MCF 10A (cell line): ENCODE measurements around the gene XAGE1B. TPM values are rescaled to one million over a fixed set of nuclear protein-coding genes. Genes with fewer than 3 reads are reported as not detected.
"Not testable (repeated sequence)": the region's sequence is repeated elsewhere in the genome, so short reads cannot be mapped to it uniquely, and the experiment has no call there.

Source experiments
- BruUV-seq: library from RNA; stranded (reverse); fragments of 400-500 nt; replicated peaks from 2 replicates; lab custom pipeline; 2021; lab: Mats Ljungman, UMichigan
- CTCF ChIA-PET: fragments of 300-600 bp; sonication (Branson Sonifier 250); formaldehyde crosslinking; extraction: SDS; loops from one replicate; lab custom pipeline; 2021; ENCODE audit warnings: antibody characterized with exemption, inconsistent platforms; lab: Yijun Ruan, JAX
- POLR2A ChIA-PET: fragments of 300-600, 350-650 bp; sonication (Branson Sonifier 250); formaldehyde crosslinking; extraction: SDS; loops from one replicate; lab custom pipeline; 2020; ENCODE audit warnings: antibody characterized with exemption, inconsistent platforms; lab: Yijun Ruan, JAX
- DNase-seq: peaks from one replicate; pipeline ENCODE4 v3.0.0-alpha.2; 2018; ENCODE audit not compliant: unreplicated experiment
- H3K27ac Mint-ChIP-seq: one replicate; pipeline ENCODE4 v1.8.0; 2022; ENCODE audit warnings: mild to moderate bottlenecking, low read depth, mixed read lengths; ENCODE audit not compliant: unreplicated experiment
- H3K27me3 Mint-ChIP-seq: one replicate; pipeline ENCODE4 v1.8.0; 2022; ENCODE audit warnings: mixed read lengths; ENCODE audit not compliant: insufficient read depth, unreplicated experiment
- H3K36me3 Mint-ChIP-seq: one replicate; pipeline ENCODE4 v1.8.0; 2022; ENCODE audit warnings: mild to moderate bottlenecking, moderate library complexity, mixed read lengths; ENCODE audit not compliant: insufficient read depth, unreplicated experiment
- H3K4me1 Mint-ChIP-seq: one replicate; pipeline ENCODE4 v1.8.0; 2022; ENCODE audit warnings: mixed read lengths; ENCODE audit not compliant: insufficient read depth, unreplicated experiment
- H3K4me3 Mint-ChIP-seq: one replicate; pipeline ENCODE4 v1.8.0; 2022; ENCODE audit warnings: mild to moderate bottlenecking, moderate library complexity, mixed read lengths; ENCODE audit not compliant: unreplicated experiment
- H3K9me3 Mint-ChIP-seq: one replicate; pipeline ENCODE4 v1.8.0; 2022; ENCODE audit warnings: mixed read lengths; ENCODE audit not compliant: unreplicated experiment
- intact Hi-C: fragments of 100-400 bp; cut with micrococcal nuclease; formaldehyde crosslinking; loops from 2 replicates; pipeline ENCODE4 v1.14.1; 2022
- total RNA-seq: library from RNA; stranded (reverse); gene quantifications from 2 replicates; pipeline ENCODE4 v1.2.3, GENCODE V29; 2022

The XAGE1B gene
- total RNA-seq, 1 experiment from 2014 or later: not detected

GRCh38 chrX:52471301-52471700, 45.6 kb downstream of the XAGE1B start:
- BruUV-seq, H3K27ac Mint-ChIP-seq, POLR2A ChIA-PET, H3K4me1 Mint-ChIP-seq, CTCF ChIA-PET, intact Hi-C loops, H3K4me3 Mint-ChIP-seq, H3K36me3 Mint-ChIP-seq, DNase-seq, H3K9me3 Mint-ChIP-seq: not testable (repeated sequence)
- peaks cover 24% of the 10 kb centered on the region for H3K27me3 Mint-ChIP-seq

Other genes starting within 250 kb of the XAGE1B start
- gene XAGE2, start 148.0 kb downstream of the XAGE1B start, total RNA-seq: not detected in 2 replicates
- not detected in 2 replicates for gene XAGE1A, start 21.3 kb downstream of the XAGE1B start, total RNA-seq
- gene SSX7, start 137.8 kb upstream of the XAGE1B start, total RNA-seq: not detected in 2 replicates
- not detected in 2 replicates for gene SSX2, start 190.1 kb upstream of the XAGE1B start, total RNA-seq
- not detected in 2 replicates for gene SSX2B, start 234.2 kb upstream of the XAGE1B start, total RNA-seq